ENCODE data around the gene DPM3. TPM values are rescaled to one million over a fixed set of nuclear protein-coding genes. Genes with fewer than 3 reads are reported as not detected.

DPM3 gene
- total and polyA plus RNA-seq, 9 of the 15 experiments (the other 6 are each of a cell fraction or from before 2014, with no cell fraction given) = 3.7 to 120 (median 36.4) TPM

GRCh38 chr1:155172732-155173477 is 32.6 kb upstream of the DPM3 start, which contains the start of gene KRTCAP2 (continued):
- TF ChIP-seq ZBTB2 (IDR thresholded peaks at IDR 0.05) = peak; percentile 97
- no peak for TF ChIP-seq KLF10 (CRISPR knock-in tag; IDR thresholded peaks at IDR 0.05)
- TF ChIP-seq, protein P1, sequence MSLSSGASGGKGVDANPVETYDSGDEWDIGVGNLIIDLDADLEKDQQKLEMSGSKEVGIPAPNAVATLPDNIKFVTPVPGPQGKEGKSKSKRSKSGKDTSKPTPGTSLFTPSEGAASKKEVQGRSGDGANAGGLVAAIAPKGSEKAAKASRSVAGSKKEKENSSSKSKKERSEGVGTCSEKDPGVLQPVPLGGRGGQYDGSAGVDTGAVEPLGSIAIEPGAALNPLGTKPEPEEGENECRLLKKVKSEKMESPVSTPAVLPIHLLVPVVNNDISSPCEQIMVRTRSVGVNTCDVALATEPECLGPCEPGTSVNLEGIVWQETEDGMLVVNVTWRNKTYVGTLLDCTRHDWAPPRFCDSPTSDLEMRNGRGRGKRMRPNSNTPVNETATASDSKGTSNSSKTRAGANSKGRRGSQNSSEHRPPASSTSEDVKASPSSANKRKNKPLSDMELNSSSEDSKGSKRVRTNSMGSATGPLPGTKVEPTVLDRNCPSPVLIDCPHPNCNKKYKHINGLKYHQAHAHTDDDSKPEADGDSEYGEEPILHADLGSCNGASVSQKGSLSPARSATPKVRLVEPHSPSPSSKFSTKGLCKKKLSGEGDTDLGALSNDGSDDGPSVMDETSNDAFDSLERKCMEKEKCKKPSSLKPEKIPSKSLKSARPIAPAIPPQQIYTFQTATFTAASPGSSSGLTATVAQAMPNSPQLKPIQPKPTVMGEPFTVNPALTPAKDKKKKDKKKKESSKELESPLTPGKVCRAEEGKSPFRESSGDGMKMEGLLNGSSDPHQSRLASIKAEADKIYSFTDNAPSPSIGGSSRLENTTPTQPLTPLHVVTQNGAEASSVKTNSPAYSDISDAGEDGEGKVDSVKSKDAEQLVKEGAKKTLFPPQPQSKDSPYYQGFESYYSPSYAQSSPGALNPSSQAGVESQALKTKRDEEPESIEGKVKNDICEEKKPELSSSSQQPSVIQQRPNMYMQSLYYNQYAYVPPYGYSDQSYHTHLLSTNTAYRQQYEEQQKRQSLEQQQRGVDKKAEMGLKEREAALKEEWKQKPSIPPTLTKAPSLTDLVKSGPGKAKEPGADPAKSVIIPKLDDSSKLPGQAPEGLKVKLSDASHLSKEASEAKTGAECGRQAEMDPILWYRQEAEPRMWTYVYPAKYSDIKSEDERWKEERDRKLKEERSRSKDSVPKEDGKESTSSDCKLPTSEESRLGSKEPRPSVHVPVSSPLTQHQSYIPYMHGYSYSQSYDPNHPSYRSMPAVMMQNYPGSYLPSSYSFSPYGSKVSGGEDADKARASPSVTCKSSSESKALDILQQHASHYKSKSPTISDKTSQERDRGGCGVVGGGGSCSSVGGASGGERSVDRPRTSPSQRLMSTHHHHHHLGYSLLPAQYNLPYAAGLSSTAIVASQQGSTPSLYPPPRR (CRISPR knock-in tag; IDR thresholded peaks at IDR 0.05; ENCODE audit: borderline replicate concordance) = no peak; the same call in 1 of the 2 replicates
- peak; percentile 93 for TF ChIP-seq SUPT5H (IDR thresholded peaks at IDR 0.05)
- no peak for TF ChIP-seq ESRRB (CRISPR knock-in tag; IDR thresholded peaks at IDR 0.05; ENCODE audit: borderline replicate concordance)
- no peak; the same call in 1 of the 2 replicates for TF ChIP-seq MIER1 (IDR thresholded peaks at IDR 0.05; ENCODE audit: low read depth)
- TF ChIP-seq EGR1 (conservative IDR thresholded peaks at IDR 0.05) = no peak
- TF ChIP-seq STAT5A (IDR thresholded peaks at IDR 0.05; ENCODE audit: borderline replicate concordance, low read length) = no peak
- TF ChIP-seq GABPB2 (CRISPR knock-in tag; conservative IDR thresholded peaks at IDR 0.05) = no peak
- TF ChIP-seq ETS1 (conservative IDR thresholded peaks at IDR 0.05; ENCODE audit: control insufficient read depth, low read depth, low read length) = no peak
- TF ChIP-seq NCOR1 (IDR thresholded peaks at IDR 0.05) = no peak
- peak; percentile 89 for TF ChIP-seq RBFOX2 (IDR thresholded peaks at IDR 0.05; ENCODE audit: low read depth, low read length)
- no peak for TF ChIP-seq ZNF668 (CRISPR knock-in tag; IDR thresholded peaks at IDR 0.05)
- TF ChIP-seq ZNF583 (CRISPR knock-in tag; IDR thresholded peaks at IDR 0.05) = no peak
- no peak for TF ChIP-seq ERF (CRISPR knock-in tag; IDR thresholded peaks at IDR 0.05)
- TF ChIP-seq TBL1XR1 (IDR thresholded peaks at IDR 0.05; ENCODE audit: low read length in 2 of 2) = peak in 1 of 2 experiments; percentile 18; a peak in 1 of 4 replicates
- no peak for TF ChIP-seq MAFF (IDR thresholded peaks at IDR 0.05; ENCODE audit: low read length)
- TF ChIP-seq XRCC5 (IDR thresholded peaks at IDR 0.05; ENCODE audit: low read depth, low read length) = peak; percentile 91; the same call in 1 of the 2 replicates
- no peak for TF ChIP-seq ZNF146 (CRISPR knock-in tag; IDR thresholded peaks at IDR 0.05; ENCODE audit: unreplicated experiment)
- no peak for TF ChIP-seq CREB3 (tag; conservative IDR thresholded peaks at IDR 0.05; ENCODE audit: low read depth)

All from K562 (cell line).